ENCODE results near the gene WFDC5.

DNA sequence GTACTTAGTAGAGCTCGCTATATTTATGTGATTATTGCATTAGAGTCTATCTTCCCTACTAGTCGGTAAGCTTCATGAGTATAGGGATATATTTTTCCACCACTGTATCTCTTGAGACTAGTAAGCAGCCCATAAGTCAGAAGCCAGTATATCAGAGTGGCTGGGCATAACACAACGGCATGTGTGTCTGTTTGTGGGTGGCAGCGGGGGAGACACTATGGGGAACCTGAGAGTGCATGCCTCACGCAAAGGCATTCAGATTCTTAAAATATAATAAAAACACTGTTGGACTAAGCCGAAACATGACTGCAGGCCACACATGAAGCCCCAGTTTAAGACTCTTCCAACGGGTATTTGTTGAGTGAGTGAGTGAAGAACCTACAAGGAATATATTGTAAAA is 22.1 kb downstream of the WFDC5 start:
- TF ChIP-seq CTCF (IDR thresholded peaks at IDR 0.05) (no peak), ZFX (IDR thresholded peaks at IDR 0.05; ENCODE audit: borderline replicate concordance) (no peak)
